Mucosa of descending colon (tissue), 3 donors: ENCODE data around the gene CSGALNACT2. TPM values are rescaled to one million over a fixed set of nuclear protein-coding genes. Genes with fewer than 3 reads are reported as not detected.
"Not testable (repeated sequence)": the region's sequence is repeated elsewhere in the genome, so short reads cannot be mapped to it uniquely, and the experiment has no call there.

Experiments
- ATAC-seq: fragments of 200-7000 bp; cut with Tn5 transposase; one replicate; pipeline ENCODE4 v1.9.1; 2020; ENCODE audit warnings: mild to moderate bottlenecking, moderate library complexity
- DNase-seq, 3 donors: peaks; one replicate each; pipeline ENCODE4 v3.0.0-alpha.2; 2020
- H3K36me3 ChIP-seq: fragments of 200-600 bp; one replicate; pipeline ENCODE4 v1.8.0; 2021; ENCODE audit warnings: low read depth, mild to moderate bottlenecking
- H3K4me1 ChIP-seq: fragments of 200-600 bp; one replicate; pipeline ENCODE4 v1.8.0; 2021; ENCODE audit warnings: low read depth, mild to moderate bottlenecking
- H3K4me3 ChIP-seq: fragments of 200-600 bp; one replicate; pipeline ENCODE4 v1.8.0; 2021; ENCODE audit warnings: mild to moderate bottlenecking
- H3K9me3 ChIP-seq: fragments of 200-600 bp; one replicate; pipeline ENCODE4 v1.8.0; 2021; ENCODE audit warnings: mild to moderate bottlenecking
- intact Hi-C, 2 donors: fragments of 100-400 bp; cut with DNase I in 1 of 2; cut with micrococcal nuclease in 1 of 2; formaldehyde crosslinking; loops; one replicate each; pipeline versions ENCODE4 v1.11.0 to v1.11.1; 2022; cut with DNase I, micrococcal nuclease
- total RNA-seq, 3 donors: library from RNA; stranded (reverse); fragmentation: NEBNext Ultra II Directional in 2 of 3; extraction: Animal tissue kit (Norgen Biotek cat#: 25700) in 2 of 3; gene quantifications; one replicate each; pipeline versions ENCODE4 v1.2.1 to v1.2.4, GENCODE V29; 2021 to 2023
- TF ChIP-seq, protein P1 (sequence below): fragments of 200-600 bp; IDR thresholded peaks from one replicate; pipeline ENCODE4 v1.8.0; 2022; ENCODE audit warnings: antibody characterized with exemption, mild to moderate bottlenecking
- donor health status: DM: no; HTN: no; CAD: no; lungs with moderate emphysema.
- donor health status: DM: no; HTN: no; CAD: no.
- donor health status: DM: no; HTN: yes; CAD: no.

The CSGALNACT2 gene
- total RNA-seq, 3 donors from 2014 or later, result 3.9 to 20.1 (median 7.4) TPM

DNA sequence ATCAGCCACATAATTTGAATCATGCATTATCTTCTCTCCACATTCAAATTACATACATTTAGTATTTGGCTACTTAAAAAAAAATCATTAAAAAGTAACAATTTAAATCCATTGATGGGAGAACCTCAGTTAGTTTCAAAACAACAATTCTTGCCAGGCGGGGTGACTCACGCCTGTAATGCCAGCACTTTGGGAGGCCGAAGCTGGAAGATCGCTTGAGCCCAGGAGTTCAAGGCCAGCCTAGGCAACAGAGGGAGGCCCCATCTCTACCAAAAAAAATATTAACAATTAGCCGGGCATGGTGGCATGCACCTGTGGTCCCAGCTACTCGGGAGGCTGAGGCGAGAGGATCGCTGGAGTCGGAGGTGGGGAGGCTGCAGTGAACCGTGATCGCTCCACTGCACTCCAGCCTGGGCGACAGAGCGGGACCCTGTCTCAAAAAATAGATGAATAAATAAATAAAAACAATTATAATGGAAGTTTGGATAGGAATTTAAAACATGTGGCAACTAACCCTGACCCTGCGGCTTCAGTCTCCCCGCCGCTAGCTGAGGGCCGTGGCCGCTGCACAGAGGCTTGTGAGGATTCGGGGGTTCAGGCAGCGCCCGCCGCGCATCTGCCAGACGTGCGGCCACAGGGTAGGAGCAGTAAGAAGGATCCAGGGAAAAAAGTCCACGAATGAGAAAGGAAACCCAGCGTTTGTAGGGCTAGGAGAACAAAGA is 1.1 kb upstream of the CSGALNACT2 start:
- H3K4me1 ChIP-seq, result peaks cover 13% of the 10 kb centered on the region
- H3K36me3 ChIP-seq, result no peaks in the 10 kb centered on the region
- H3K4me3 ChIP-seq, result peak overlapping the region; percentile 62
- peak in 1 of 3 donors; percentile 20 for DNase-seq
- ATAC-seq, result no peak
- no peaks in the 10 kb centered on the region for H3K9me3 ChIP-seq
- intact Hi-C loops, result no loop called here
- TF ChIP-seq, protein P1, sequence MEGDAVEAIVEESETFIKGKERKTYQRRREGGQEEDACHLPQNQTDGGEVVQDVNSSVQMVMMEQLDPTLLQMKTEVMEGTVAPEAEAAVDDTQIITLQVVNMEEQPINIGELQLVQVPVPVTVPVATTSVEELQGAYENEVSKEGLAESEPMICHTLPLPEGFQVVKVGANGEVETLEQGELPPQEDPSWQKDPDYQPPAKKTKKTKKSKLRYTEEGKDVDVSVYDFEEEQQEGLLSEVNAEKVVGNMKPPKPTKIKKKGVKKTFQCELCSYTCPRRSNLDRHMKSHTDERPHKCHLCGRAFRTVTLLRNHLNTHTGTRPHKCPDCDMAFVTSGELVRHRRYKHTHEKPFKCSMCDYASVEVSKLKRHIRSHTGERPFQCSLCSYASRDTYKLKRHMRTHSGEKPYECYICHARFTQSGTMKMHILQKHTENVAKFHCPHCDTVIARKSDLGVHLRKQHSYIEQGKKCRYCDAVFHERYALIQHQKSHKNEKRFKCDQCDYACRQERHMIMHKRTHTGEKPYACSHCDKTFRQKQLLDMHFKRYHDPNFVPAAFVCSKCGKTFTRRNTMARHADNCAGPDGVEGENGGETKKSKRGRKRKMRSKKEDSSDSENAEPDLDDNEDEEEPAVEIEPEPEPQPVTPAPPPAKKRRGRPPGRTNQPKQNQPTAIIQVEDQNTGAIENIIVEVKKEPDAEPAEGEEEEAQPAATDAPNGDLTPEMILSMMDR, result no peak

DNA sequence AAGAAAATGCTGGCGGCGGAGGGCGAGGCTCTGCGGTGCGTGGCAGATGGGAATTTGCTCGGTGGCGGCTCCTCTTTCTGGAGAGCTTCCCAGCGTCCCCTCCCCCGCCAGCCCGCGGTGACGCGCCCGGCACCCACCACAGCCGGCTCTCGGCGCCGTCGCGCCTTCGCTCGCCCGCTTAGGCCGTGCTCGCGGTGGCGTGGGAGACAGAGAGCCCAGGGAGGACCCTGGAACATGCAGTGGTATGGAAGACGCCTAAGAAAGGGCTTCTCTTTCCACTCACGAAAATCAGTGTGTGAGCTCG is 576 bp upstream of the CSGALNACT2 start:
- TF ChIP-seq, protein P1, result no peak
- Histone ChIP-seq H3K9me3 (no peaks in the 10 kb centered on the region), H3K4me1 (peaks cover 13% of the 10 kb centered on the region), H3K36me3 (no peaks in the 10 kb centered on the region), H3K4me3 (peak overlapping the region; percentile 62)
- DNase-seq (peak; percentile 37 to 64 (median 63)), ATAC-seq (peak; percentile 42)
- intact Hi-C loops, result no loop called here

DNA sequence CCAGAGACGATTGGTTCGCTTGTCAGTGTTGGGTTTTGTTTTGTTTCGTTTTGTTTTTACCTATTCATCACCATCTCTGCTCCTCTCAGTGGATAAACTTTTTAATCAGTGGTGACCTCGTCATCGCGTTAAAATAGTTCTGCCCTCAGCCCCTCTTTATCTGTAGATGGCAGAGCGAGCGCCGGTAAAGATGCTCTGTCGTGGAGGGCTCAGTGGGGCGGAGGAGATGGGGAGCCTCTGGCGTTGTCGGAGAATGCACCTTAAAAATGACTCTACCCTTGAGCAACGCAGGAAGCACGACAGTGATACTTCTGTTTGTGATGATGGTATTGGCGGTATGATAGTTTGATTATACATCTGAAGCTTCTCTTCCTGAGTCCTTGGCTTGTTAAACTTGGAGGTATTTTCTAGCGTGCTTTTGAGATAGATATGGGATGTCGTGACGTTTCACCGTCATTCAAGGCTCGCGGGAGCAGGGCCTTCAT is 554 bp downstream of the CSGALNACT2 start:
- DNase-seq (peak in 1 of 3 donors; percentile 36), ATAC-seq (peak; percentile 45)
- intact Hi-C loops, result no loop called here
- TF ChIP-seq, protein P1, result no peak
- H3K4me3 ChIP-seq, result peak overlapping the region; percentile 62
- H3K9me3 ChIP-seq, result no peaks in the 10 kb centered on the region
- H3K36me3 ChIP-seq, result no peaks in the 10 kb centered on the region
- H3K4me1 ChIP-seq, result peaks cover 13% of the 10 kb centered on the region

DNA sequence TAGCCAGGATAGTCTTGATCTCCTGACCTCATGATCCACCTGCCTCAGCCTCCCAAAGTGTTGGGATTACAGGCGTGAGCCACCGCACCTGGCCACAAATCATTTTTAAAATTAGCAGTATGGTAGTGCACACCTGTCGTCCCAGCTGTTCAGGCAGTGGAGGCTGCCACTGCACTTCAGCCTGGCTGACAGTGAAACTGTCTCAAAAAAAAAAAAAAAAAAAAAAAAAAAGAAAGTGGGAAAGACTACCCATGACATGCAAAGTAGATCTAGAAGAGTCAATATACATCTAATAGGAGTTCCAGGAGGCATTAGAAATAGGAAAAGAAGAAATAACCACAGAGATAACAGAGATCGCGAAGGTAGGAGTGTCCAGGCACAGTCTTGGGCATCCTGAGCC is 3.2 kb downstream of the CSGALNACT2 start:
- no peak for ATAC-seq
- Histone ChIP-seq H3K36me3 (no peaks in the 10 kb centered on the region), H3K4me1 (peaks cover 15% of the 10 kb centered on the region), H3K9me3 (no peaks in the 10 kb centered on the region), H3K4me3 (no peak overlapping the region)
- DNase-seq, result no peak
- intact Hi-C loops, result no loop called here
- TF ChIP-seq, protein P1, result no peak

DNA sequence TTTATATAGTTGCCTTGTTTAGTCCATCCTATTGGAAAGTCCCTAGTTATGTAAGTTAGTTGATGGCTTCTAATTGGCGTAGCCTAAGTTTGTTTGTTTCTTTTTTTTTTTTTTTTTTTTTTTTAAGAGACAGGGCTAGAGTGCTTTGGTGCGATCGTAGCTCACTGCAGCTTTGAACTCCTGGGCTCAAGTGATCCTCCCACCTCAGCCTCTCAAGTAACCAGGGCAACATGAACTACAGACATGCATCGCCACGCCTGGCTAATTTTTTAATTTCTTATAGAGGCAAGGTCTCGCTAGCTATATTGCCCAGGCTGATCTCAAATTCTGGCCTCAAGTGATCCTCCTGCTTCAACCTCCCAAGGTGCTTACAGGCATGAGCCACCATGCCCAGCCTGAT is 7.1 kb downstream of the CSGALNACT2 start:
- H3K36me3 ChIP-seq, result no peaks in the 10 kb centered on the region
- TF ChIP-seq, protein P1, result no peak
- H3K9me3 ChIP-seq, result no peaks in the 10 kb centered on the region
- no peak overlapping the region for H3K4me3 ChIP-seq
- DNase-seq (no peak), ATAC-seq (no peak)
- intact Hi-C loops, result no loop called here
- H3K4me1 ChIP-seq, result peaks cover 2% of the 10 kb centered on the region

DNA sequence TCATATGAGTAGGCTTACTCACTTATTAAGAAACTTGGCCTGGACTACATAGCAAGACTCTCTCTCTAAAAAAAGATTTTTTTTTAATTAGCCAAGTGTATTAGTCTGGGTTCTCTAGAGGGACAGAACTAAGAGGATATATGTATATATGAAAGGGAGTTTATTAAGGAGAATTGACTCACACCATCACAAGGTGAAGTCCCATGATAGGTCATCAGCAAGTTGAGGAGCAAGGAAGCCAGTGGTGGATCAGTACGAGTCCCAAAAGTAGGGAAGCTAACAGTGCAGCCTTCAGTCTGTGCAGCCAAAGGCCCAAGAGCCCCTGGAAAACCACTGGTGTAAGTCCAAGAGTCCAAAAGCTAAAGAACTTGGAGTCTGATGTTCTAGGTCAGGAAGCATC is 7.7 kb downstream of the CSGALNACT2 start:
- intact Hi-C loops, H3K4me1 ChIP-seq, H3K9me3 ChIP-seq, H3K36me3 ChIP-seq, DNase-seq, H3K4me3 ChIP-seq, ATAC-seq: not testable (repeated sequence)
